ENCODE data around the gene HEBP2. TPM values are rescaled to one million over a fixed set of nuclear protein-coding genes. Genes with fewer than 3 reads are reported as not detected.

The HEBP2 gene
- total RNA-seq, 1 experiment from 2014 or later = 51.6 TPM

DNA sequence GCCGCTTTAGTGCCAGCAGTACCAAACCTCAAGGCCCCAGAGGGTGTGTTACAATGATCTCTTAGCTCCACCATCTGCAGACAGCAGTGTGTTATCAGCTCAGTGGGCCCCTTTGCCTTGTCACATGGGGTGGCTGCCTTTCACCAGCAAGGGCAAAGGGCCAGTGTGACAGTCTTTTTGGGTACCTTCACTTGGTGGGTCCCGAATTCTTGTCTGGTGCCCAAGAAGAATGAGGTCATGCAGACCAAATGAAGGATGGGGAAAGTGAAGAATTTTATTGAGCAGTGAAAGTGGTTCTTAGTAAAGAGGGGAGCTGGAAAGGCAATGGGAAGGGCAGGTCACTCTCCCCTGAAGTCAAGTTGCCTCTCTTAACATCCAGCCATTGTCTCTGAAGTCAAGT lies 29.2 kb upstream of the HEBP2 start:
- H3K79me2 ChIP-seq (ENCODE audit: insufficient read depth, low read length) = no peaks in the 10 kb centered on the region
- intact Hi-C loops (cut with micrococcal nuclease) = no loop called here
- H3K27ac ChIP-seq (ENCODE audit: low read depth, low read length) = no peak overlapping the region
- no peaks in the 10 kb centered on the region for H4K20me1 ChIP-seq (ENCODE audit: insufficient read depth)
- no peak for DNase-seq (ENCODE audit: low read depth, low spot score)
- no peak for ATAC-seq
- H3K9ac ChIP-seq (ENCODE audit: low read length) = no peak overlapping the region
- no peak overlapping the region for H2AFZ ChIP-seq (ENCODE audit: low read depth, low read length, poor library complexity, severe bottlenecking)
- TF ChIP-seq SRF (IDR thresholded peaks at IDR 0.05; ENCODE audit: low read depth) = no peak
- no peak for TF ChIP-seq EZH2 (IDR thresholded peaks at IDR 0.05)
- no peak for TF ChIP-seq ZBTB33 (IDR thresholded peaks at IDR 0.05; ENCODE audit: extremely low read depth, insufficient replicate concordance, low read length)
- TF ChIP-seq POLR2A (IDR thresholded peaks at IDR 0.05; ENCODE audit: borderline replicate concordance, extremely low read depth, insufficient read depth, insufficient read length) = no peak
- no peak for TF ChIP-seq SIN3A (IDR thresholded peaks at IDR 0.05; ENCODE audit: low read depth)
- TF ChIP-seq CEBPB (IDR thresholded peaks at IDR 0.05; ENCODE audit: low read depth) = no peak
- TF ChIP-seq, protein P1, sequence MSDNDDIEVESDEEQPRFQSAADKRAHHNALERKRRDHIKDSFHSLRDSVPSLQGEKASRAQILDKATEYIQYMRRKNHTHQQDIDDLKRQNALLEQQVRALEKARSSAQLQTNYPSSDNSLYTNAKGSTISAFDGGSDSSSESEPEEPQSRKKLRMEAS (IDR thresholded peaks at IDR 0.05) = no peak
- no peak for TF ChIP-seq SP1 (IDR thresholded peaks at IDR 0.05; ENCODE audit: low read depth)
- no peak for TF ChIP-seq JUND (IDR thresholded peaks at IDR 0.05)
- no peak for TF ChIP-seq ELF1 (IDR thresholded peaks at IDR 0.05; ENCODE audit: borderline replicate concordance, low read depth)
- TF ChIP-seq RAD21 (IDR thresholded peaks at IDR 0.05; ENCODE audit: low read depth) = no peak
- no peak for TF ChIP-seq FOSL1 (IDR thresholded peaks at IDR 0.05; ENCODE audit: low read depth)
- TF ChIP-seq, protein P2, sequence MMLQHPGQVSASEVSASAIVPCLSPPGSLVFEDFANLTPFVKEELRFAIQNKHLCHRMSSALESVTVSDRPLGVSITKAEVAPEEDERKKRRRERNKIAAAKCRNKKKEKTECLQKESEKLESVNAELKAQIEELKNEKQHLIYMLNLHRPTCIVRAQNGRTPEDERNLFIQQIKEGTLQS (IDR thresholded peaks at IDR 0.05) = no peak
- no peak for TF ChIP-seq CBX3 (IDR thresholded peaks at IDR 0.05; ENCODE audit: low read depth)
- TF ChIP-seq REST (IDR thresholded peaks at IDR 0.05; ENCODE audit: low read depth) = no peak
- TF ChIP-seq, protein P3, sequence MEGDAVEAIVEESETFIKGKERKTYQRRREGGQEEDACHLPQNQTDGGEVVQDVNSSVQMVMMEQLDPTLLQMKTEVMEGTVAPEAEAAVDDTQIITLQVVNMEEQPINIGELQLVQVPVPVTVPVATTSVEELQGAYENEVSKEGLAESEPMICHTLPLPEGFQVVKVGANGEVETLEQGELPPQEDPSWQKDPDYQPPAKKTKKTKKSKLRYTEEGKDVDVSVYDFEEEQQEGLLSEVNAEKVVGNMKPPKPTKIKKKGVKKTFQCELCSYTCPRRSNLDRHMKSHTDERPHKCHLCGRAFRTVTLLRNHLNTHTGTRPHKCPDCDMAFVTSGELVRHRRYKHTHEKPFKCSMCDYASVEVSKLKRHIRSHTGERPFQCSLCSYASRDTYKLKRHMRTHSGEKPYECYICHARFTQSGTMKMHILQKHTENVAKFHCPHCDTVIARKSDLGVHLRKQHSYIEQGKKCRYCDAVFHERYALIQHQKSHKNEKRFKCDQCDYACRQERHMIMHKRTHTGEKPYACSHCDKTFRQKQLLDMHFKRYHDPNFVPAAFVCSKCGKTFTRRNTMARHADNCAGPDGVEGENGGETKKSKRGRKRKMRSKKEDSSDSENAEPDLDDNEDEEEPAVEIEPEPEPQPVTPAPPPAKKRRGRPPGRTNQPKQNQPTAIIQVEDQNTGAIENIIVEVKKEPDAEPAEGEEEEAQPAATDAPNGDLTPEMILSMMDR (IDR thresholded peaks at IDR 0.05 in 2 of 3, conservative IDR thresholded peaks at IDR 0.05 in 1 of 3; ENCODE audit: borderline replicate concordance in 1 of 3, insufficient read depth in 1 of 3, low read depth in 2 of 3, low read length in 2 of 3) = no peak
- TF ChIP-seq YY1 (IDR thresholded peaks at IDR 0.05; ENCODE audit: extremely low read depth, insufficient replicate concordance, low read depth, low read length) = no peak
- H3K36me3 ChIP-seq (ENCODE audit: control insufficient read depth in 1 of 2, insufficient read depth in 2 of 2, low read length in 2 of 2) = no peaks in the 10 kb centered on the region
- no peak overlapping the region for H3K4me3 ChIP-seq (replicated peaks in 1 of 2; ENCODE audit: low read depth in 1 of 2, low read length in 2 of 2)
- H3K27me3 ChIP-seq (ENCODE audit: insufficient read depth, low read length) = no peaks in the 10 kb centered on the region
- H3K9me2 ChIP-seq (ENCODE audit: insufficient read depth) = no peaks in the 10 kb centered on the region
- POLR2A ChIA-PET = no interaction called here
- RAD21 ChIA-PET (ENCODE audit: low non-redundant PET in 1 of 2, low total read pairs in 2 of 2, uncharacterized antibody in 2 of 2, unreplicated experiment in 2 of 2) = no interaction called here
- peaks cover 14 to 29% of the 10 kb centered on the region in 2 experiments for H3K4me1 ChIP-seq (ENCODE audit: control insufficient read depth in 1 of 2, insufficient read depth in 2 of 2, low read length in 2 of 2)
- no peak overlapping the region for H3K4me2 ChIP-seq (ENCODE audit: low read length)
- CTCF ChIA-PET = no interaction called here
- H3K9me3 ChIP-seq (ENCODE audit: control insufficient read depth in 1 of 2, insufficient read depth in 1 of 2, low read depth in 1 of 2, low read length in 2 of 2) = no peaks in the 10 kb centered on the region
- no TSS peak for BruUV-seq (replicated peaks)
